ENCODE data around the gene YAF2. TPM values are rescaled to one million over a fixed set of nuclear protein-coding genes. Genes with fewer than 3 reads are reported as not detected.

YAF2 gene
- total RNA-seq, 2 donors from 2014 or later: 17.6 to 27.0 TPM

GRCh38 chr12:42278128-42278510, 40.1 kb upstream of the YAF2 start:
- no peaks in the 10 kb centered on the region for H3K9me3 ChIP-seq
- DNase-seq (no peak), ATAC-seq (no peak)
- no peaks in the 10 kb centered on the region for H3K36me3 ChIP-seq (replicated peaks in 1 of 2; ENCODE audit: insufficient read depth in 1 of 2, low read depth in 2 of 2)
- intact Hi-C loops (cut with DNase I): no loop called here
- H3K4me3 ChIP-seq: no peak overlapping the region
- no peak overlapping the region for H3K27ac ChIP-seq
- H3K4me1 ChIP-seq: peaks cover 7% of the 10 kb centered on the region
- no peak for TF ChIP-seq CTCF (IDR thresholded peaks at IDR 0.05)
- TF ChIP-seq POLR2A (IDR thresholded peaks at IDR 0.05): no peak
- H3K27me3 ChIP-seq: no peaks in the 10 kb centered on the region

DNA sequence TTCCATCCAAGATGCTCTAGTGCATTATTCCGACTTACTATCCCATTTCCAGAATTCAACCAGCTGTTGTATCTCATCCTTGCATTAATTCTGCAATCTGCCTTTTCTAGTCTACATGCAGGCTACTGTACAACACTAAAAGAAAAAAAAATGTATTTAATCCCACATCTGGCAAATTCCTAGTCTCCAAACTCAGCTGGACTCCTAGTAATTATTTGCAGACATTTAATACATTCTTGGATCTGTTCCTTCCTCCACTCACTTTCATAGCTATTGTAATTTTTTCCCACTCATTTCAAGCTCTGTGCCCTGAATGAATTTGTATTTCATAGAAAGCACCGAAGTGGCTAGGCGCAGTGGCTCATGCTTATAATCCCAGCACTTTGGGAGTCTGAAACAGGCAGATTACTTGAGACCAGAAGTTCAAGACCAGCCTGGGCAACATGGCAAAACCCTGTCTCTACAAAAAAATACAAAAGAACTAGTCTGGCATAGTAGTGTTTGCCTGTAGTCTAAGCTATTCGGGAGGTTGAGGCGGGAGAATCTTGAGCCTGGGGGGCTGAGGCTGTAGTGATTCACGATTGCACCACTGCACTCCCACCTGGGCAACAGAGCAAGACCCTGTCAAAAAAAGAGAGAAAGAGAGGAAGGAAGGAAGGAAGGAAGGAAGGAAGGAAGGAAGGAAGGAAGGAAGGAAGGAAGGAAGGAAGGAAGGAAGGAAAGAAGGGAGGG, 39.5 kb upstream of the YAF2 start:
- ATAC-seq (no peak), DNase-seq (no peak)
- no peak overlapping the region for H3K4me3 ChIP-seq
- intact Hi-C loops (cut with DNase I): no loop called here
- peaks cover 7% of the 10 kb centered on the region for H3K4me1 ChIP-seq
- H3K36me3 ChIP-seq (replicated peaks in 1 of 2; ENCODE audit: insufficient read depth in 1 of 2, low read depth in 2 of 2): no peaks in the 10 kb centered on the region
- 79 to 81% methylated on average over 6 of the region's 6 CpGs for WGBS, 2 donors
- H3K9me3 ChIP-seq: no peaks in the 10 kb centered on the region
- no peak overlapping the region for H3K27ac ChIP-seq
- no peaks in the 10 kb centered on the region for H3K27me3 ChIP-seq
- TF ChIP-seq POLR2A (IDR thresholded peaks at IDR 0.05): no peak
- no peak for TF ChIP-seq CTCF (IDR thresholded peaks at IDR 0.05)

DNA sequence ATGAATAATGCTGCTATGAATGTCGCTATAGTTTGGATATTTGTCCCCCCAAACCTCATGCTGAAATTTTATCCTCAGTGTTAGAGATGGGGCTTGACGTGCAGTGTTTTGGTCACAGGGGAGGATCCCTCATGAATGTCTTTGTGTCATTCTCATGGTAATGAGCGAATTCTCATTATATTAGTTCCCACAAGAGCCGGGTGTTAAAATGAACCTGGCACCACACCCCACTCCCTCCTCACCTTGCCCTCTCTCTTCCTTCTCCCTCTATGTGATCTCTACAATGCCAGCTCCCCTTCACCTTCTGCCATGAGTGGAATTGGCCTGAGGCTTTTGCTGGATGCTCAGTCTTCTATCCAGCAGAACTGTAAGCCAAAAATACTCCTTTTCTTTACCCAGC, 37.5 kb upstream of the YAF2 start:
- 84 to 91% methylated on average over 4 of the region's 4 CpGs for WGBS, 2 donors
- intact Hi-C loops (cut with DNase I): no loop called here
- Histone ChIP-seq H3K36me3 (replicated peaks in 1 of 2; ENCODE audit: insufficient read depth in 1 of 2, low read depth in 2 of 2) (no peaks in the 10 kb centered on the region), H3K27ac (no peak overlapping the region), H3K4me1 (no peaks in the 10 kb centered on the region), H3K4me3 (no peak overlapping the region), H3K27me3 (no peaks in the 10 kb centered on the region), H3K9me3 (no peaks in the 10 kb centered on the region)
- no peak for TF ChIP-seq POLR2A (IDR thresholded peaks at IDR 0.05)
- no peak for TF ChIP-seq CTCF (IDR thresholded peaks at IDR 0.05)
- no peak for DNase-seq
- ATAC-seq: no peak

- Histone ChIP-seq H3K9me3 (no peaks in the 10 kb centered on the region), H3K4me1 (no peaks in the 10 kb centered on the region), H3K4me3 (no peak overlapping the region), H3K27ac (no peak overlapping the region), H3K36me3 (replicated peaks in 1 of 2; ENCODE audit: insufficient read depth in 1 of 2, low read depth in 2 of 2) (no peaks in the 10 kb centered on the region), H3K27me3 (no peaks in the 10 kb centered on the region)
- ATAC-seq (no peak), DNase-seq (no peak)
- intact Hi-C loops (cut with DNase I): no loop called here
- 93% methylated on average over 4 to 12 of the region's 21 CpGs for WGBS, 2 donors
- TF ChIP-seq CTCF (IDR thresholded peaks at IDR 0.05) (no peak), POLR2A (IDR thresholded peaks at IDR 0.05) (no peak)
These were observed 35.7 kb upstream of the YAF2 start for GRCh38 chr12:42273706-42274105.

DNA sequence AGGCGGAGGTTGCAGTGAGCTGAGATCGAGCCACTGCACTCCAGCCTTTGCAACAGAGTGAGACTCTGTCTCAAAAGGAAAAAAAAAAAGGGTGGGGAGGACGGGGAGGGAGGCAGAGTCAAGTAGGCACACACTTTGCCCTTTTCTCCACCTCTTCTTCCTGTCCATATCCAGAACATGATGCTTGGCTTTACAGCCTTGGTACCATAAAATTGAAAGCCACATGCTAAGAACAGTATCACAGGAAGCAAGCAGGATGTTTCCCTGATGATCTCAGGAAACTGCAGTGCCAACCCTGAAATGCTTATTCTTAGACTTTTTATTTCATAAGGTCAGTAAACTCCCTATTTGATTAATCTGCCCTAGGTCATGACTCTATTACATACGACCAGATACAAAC, 32.5 kb upstream of the YAF2 start:
- H3K4me1 ChIP-seq: no peaks in the 10 kb centered on the region
- no peak overlapping the region for H3K4me3 ChIP-seq
- WGBS, 2 donors: 71 to 76% methylated on average over 4 of the region's 4 CpGs
- no peak for TF ChIP-seq CTCF (IDR thresholded peaks at IDR 0.05)
- no peak for TF ChIP-seq POLR2A (IDR thresholded peaks at IDR 0.05)
- no peaks in the 10 kb centered on the region for H3K27me3 ChIP-seq
- no peak overlapping the region for H3K27ac ChIP-seq
- ATAC-seq (no peak), DNase-seq (no peak)
- H3K9me3 ChIP-seq: no peaks in the 10 kb centered on the region
- no peaks in the 10 kb centered on the region for H3K36me3 ChIP-seq (replicated peaks in 1 of 2; ENCODE audit: insufficient read depth in 1 of 2, low read depth in 2 of 2)
- intact Hi-C loops (cut with DNase I): no loop called here

Measured in body of pancreas (tissue), 4 donors.